Kidney (tissue), 14 donors: ENCODE results near the gene URB2. TPM values are rescaled to one million over a fixed set of nuclear protein-coding genes. Genes with fewer than 3 reads are reported as not detected.

ENCODE experiments used
- DNase-seq, 5 donors: peaks; one replicate each; pipeline ENCODE4 v3.0.0-alpha.2; 2013 to 2020
- FAIRE-seq: peaks from 2 replicates; lab custom pipeline; 2012; peaks lifted over from hg19 to GRCh38; lab: Jason Lieb, UNC
- H3K27ac ChIP-seq, 2 donors: one replicate each; pipeline ENCODE4 v1.7.0; 2013; ENCODE audit warnings: low read depth in 2 of 2, low read length in 2 of 2, inconsistent platforms in 1 of 2
- H3K27me3 ChIP-seq: one replicate; pipeline ENCODE4 v1.7.1; 2013; ENCODE audit warnings: low read length, inconsistent platforms; ENCODE audit not compliant: control insufficient read depth, insufficient read depth
- H3K36me3 ChIP-seq, 3 donors: one replicate each; pipeline versions ENCODE4 v1.7.0 to v1.7.1; 2013; ENCODE audit warnings: low read length in 3 of 3, control low read depth in 1 of 3, inconsistent platforms in 1 of 3; ENCODE audit not compliant: insufficient read depth in 3 of 3, control insufficient read depth in 2 of 3
- H3K4me1 ChIP-seq, 3 donors: one replicate each; pipeline versions ENCODE4 v1.7.0 to v1.7.1; 2013; ENCODE audit warnings: low read length in 3 of 3, inconsistent platforms in 1 of 3, low read depth in 1 of 3; ENCODE audit not compliant: control insufficient read depth in 2 of 3, insufficient read depth in 2 of 3
- H3K4me3 ChIP-seq, 3 donors: one replicate each; pipeline versions ENCODE4 v1.7.0 to v1.8.1; 2013; ENCODE audit warnings: low read length in 3 of 3, control low read depth in 1 of 3, inconsistent platforms in 1 of 3
- H3K9ac ChIP-seq, 3 donors: one replicate each; pipeline versions ENCODE4 v1.7.0 to v1.7.1; 2013; ENCODE audit warnings: low read length in 3 of 3, control low read depth in 1 of 3, inconsistent platforms in 1 of 3
- H3K9me3 ChIP-seq, 3 donors: one replicate each; pipeline versions ENCODE4 v1.7.0 to v1.7.1; 2013; ENCODE audit warnings: low read length in 3 of 3, control low read depth in 1 of 3, inconsistent platforms in 1 of 3; ENCODE audit not compliant: control insufficient read depth in 2 of 3, insufficient read depth in 1 of 3
- CTCF ChIP-seq: IDR thresholded peaks from 3 replicates; pipeline ENCODE4 v1.5.1; 2012; ENCODE audit warnings: mild to moderate bottlenecking, moderate library complexity, borderline replicate concordance; ENCODE audit not compliant: insufficient read depth; ENCODE audit errors: extremely low read depth
- intact Hi-C: fragments of 100-400 bp; cut with DNase I; formaldehyde crosslinking; loops from one replicate; pipeline ENCODE4 v1.11.1; 2022
- polyA plus RNA-seq: library from polyadenylated mRNA; stranded (reverse); fragments of 350-450 nt; fragmentation: Illumina TruSeq; extraction: RNeasy Lipid Tissue Mini Kit (QIAGEN cat#74804); gene quantifications from one replicate; pipeline ENCODE4 v1.2.3, GENCODE V29; 2014; ENCODE audit warnings: low read depth, low replicate concordance; ENCODE audit not compliant: insufficient read depth
- total RNA-seq: library from RNA; stranded (reverse); fragmentation: NEBNext Ultra II Directional; extraction: Animal tissue kit (Norgen Biotek cat#: 25700); gene quantifications from one replicate; pipeline ENCODE4 v1.2.1, GENCODE V29; 2021
- donor health status: control.
- donor health status: control.
- donor health status: control.
- donor health status: control.
- donor health status: control.
- donor health status: DM: yes; HTN: yes; CAD: no.
- donor health status: Normal renal cell carcinoma (clear cell type).

The URB2 gene
- total and polyA plus RNA-seq, 2 donors from 2014 or later: 1.4 to 8.3 TPM

DNA sequence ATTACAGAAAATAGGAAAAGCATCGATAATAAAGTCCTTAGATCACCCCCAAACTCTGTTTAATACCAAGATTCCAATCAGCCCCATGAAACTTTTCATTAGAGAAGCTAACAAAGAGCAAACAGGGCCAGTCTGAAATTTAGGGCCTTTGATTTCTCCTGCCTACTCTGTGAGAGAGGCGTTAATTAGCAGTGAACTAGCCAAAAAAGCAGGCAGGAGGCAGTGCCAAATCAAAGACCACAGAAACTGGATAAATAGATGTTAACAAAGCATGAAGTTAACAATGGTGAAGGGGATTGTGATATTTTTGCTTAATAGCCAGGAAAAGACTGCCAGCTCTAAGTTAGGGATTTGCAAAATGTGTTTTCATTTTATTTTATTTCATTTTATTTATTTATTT is 11.3 kb upstream of the URB2 start:
- Histone ChIP-seq H3K9ac (no peak overlapping the region), H3K36me3 (peaks cover 3 to 31% (median 25%) of the 10 kb centered on the region in 3 donors), H3K27me3 (no peaks in the 10 kb centered on the region), H3K27ac (no peak overlapping the region), H3K4me1 (no peaks in the 10 kb centered on the region), H3K4me3 (no peak overlapping the region), H3K9me3 (no peaks in the 10 kb centered on the region)
- no peak for DNase-seq
- intact Hi-C loops: no loop called here
- FAIRE-seq: no peak
- TF ChIP-seq CTCF: no peak

DNA sequence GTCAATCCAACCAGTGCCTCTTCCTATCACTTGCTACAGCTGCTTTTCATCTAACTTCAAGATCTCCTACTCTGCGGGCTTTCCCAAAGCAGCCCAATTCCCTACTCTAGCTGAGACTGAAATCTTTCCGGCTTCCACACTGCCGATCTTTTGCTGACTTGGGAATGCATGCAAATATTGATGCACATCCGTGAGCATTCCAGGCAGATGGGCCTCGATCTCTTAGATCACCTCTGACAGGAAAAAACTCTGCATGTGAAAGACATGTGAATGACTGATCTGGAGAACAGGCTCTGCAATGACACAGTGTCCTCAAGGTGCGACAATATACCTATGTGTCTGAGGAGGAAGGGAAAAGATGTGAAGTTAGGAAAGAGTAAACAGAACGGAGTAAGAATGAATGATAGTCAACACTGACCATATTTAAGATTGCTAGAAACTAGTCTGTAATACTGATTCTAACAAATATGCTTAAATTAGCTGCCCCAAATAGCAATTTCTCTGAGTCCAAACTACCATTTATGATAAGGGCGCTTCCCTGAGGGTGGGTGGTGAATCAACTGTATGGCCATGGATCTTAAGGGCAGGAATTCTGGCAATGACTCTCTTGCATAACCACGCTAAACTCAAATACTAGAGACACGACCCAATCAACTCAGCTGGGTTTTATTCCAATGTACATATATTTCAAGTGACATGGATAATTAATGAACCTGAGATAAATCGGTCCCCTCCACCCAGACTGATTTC is 8.5 kb upstream of the URB2 start:
- H3K36me3 ChIP-seq: peaks cover 0 to 6% (median 4%) of the 10 kb centered on the region in 3 donors
- intact Hi-C loops: no loop called here
- no peaks in the 10 kb centered on the region for H3K9me3 ChIP-seq
- no peaks in the 10 kb centered on the region for H3K4me1 ChIP-seq
- H3K27me3 ChIP-seq: no peaks in the 10 kb centered on the region
- H3K9ac ChIP-seq: no peak overlapping the region
- no peak overlapping the region for H3K4me3 ChIP-seq
- DNase-seq (no peak), FAIRE-seq (no peak)
- no peak for TF ChIP-seq CTCF
- H3K27ac ChIP-seq: no peak overlapping the region

GRCh38 chr1:229619002-229619401 is 7.0 kb upstream of the URB2 start:
- FAIRE-seq: no peak
- H3K4me1 ChIP-seq: no peaks in the 10 kb centered on the region
- H3K4me3 ChIP-seq: no peak overlapping the region
- H3K27ac ChIP-seq: no peak overlapping the region
- intact Hi-C loops: no loop called here
- no peaks in the 10 kb centered on the region for H3K9me3 ChIP-seq
- H3K36me3 ChIP-seq: peaks cover 0 to 2% (median 0%) of the 10 kb centered on the region in 3 donors
- DNase-seq: no peak
- H3K9ac ChIP-seq: no peak overlapping the region
- H3K27me3 ChIP-seq: no peaks in the 10 kb centered on the region
- TF ChIP-seq CTCF: no peak
